Putamen (tissue), 1 donor: ENCODE measurements around the gene FHIP1A.
"Not testable (repeated sequence)": the region's sequence is repeated elsewhere in the genome, so short reads cannot be mapped to it uniquely, and the experiment has no call there.

ENCODE experiments used
- DNase-seq: peaks from one replicate; pipeline ENCODE4 v3.0.0-alpha.2; 2016; ENCODE audit warnings: low spot score

The FHIP1A gene

DNA sequence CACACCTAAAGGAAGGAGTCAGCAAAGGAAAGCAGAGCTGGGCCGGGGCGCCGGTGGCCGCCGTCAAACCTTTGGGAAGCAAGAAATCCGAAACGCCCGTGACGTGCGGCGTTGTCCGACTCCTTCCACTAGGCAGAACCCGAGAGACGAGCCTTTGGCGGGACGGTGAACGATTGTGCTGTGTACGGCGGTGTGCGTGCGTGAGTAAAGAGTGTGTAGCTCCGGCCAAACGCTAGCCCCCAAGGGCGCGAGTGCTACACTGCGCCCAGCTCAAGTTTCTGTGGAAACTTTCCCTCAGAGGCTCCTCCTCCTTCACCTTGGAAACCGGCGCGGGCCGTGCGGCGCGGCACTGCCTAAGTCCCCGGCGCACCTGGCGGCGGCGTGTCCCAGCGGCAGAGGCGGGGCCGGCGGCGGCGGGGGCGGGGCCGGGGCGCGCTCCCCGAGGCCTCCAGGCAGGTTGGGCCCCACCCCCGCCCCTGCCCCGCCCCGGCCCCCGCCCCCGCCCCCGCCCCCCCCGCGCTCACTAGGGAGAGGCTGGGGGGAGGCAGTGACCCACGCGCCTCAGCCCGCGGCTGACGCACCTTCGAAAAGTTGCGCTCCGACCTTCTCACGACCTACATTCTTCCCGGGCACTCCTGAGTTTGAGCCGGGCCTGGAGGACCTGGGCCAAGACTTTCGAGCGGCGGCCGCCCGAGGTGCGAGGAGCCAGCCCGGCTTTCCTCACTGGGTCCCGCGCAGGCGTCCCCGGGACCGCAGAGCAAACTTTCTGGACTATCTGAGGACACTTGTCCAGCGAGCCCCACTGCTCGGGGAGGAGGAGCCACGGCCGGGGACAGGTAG is at the start of gene FHIP1A:
TSS of gene FHIP1A (plus strand) at position 547 of the 840 bp plus-strand sequence. CDS start 157,084 bp downstream, outside the sequence.
- no peak for DNase-seq

DNA sequence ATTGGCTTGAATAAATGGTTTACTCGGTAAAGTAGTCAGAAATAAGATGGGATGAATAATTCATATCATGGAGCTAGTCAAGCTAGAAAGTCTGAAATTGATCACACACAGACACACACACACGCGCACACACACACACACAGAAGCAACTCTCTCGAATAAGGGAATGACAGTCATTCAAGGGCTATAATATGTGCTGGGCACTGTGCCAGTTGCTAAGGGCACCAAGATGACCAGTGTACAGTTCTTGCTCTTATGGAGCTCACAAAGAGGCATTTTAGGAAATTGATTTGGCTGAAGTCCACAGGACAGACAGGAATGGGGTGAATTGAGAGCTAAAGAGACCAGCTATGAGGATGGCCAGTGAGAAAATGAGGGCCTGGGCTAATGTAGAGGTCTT is 49.4 kb upstream of the FHIP1A start:
- DNase-seq, result peak; percentile 31

DNA sequence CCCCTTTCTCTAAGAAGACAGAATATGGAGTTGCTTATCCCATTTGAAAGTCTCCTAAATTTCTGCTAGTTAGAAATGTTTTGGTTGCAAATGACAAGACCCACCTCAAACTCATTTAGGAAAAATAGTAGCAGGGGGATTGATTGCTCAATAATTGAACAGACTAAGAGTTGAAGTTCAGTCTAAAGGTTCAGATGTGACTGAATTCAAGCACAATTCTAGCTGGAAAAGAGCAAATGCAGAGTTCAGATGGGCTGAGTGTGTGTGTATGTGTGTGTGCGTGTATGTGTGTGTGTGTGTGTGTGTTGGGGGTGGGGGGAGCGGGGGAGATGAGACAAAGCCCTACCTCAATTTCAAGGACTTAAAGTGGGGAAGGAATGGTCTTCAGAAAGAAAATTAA is 47.9 kb upstream of the FHIP1A start:
- no peak for DNase-seq

DNA sequence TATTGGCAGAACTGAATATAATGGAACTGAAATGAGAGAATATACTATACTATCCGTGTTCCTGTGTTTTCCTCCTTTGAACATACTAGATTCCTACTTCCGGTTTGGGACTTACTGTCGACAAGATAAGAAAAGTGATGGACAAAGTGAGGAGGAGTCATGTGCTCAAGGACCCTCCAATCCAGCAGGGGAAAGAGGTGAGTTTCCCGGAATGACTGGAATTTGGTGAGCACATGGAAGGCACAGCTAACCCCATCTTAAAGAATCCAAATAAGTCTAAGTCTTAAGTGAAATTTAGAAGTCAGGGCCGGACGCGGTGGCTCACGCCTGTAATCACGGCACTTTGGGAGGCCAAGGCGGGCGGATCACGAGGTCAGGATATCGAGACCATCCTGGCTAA is 47.0 kb upstream of the FHIP1A start:
- DNase-seq, result no peak

DNA sequence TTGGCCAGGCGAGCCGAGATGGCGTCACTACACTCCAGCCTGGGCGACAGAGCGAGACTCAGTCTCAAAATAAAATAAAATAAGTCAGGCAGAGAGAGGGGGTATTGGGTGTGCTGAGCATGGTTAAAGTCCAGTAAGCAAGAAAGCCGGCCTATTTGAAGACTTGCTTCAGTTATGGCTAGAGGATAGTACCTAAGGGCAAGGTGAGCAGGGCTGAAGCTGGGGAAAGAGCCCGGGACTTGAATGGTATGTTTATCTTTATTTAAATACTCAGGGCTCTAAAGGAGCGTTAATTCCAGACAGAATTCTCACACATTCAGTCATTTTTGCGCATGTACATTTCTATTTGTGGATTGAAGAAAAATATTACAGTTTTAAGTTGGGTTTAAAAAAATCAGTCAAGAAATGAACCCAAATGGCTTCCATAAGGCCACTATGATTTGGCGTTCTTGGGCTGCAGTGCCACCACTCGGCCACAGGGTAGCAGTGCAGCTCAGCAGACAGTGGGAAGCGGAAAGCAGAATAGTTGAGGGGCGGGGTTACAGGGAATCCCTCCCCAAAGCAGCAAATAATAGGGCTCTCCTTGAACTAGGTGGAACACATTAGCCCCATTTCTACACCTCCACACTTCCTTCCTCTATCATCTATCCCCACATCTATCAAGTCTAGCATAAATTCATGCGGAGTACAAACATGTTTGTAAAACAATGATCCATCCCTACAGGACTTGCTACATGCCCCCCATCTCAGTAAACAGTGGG is 46.4 kb upstream of the FHIP1A start:
- DNase-seq, result peak; percentile 78

DNA sequence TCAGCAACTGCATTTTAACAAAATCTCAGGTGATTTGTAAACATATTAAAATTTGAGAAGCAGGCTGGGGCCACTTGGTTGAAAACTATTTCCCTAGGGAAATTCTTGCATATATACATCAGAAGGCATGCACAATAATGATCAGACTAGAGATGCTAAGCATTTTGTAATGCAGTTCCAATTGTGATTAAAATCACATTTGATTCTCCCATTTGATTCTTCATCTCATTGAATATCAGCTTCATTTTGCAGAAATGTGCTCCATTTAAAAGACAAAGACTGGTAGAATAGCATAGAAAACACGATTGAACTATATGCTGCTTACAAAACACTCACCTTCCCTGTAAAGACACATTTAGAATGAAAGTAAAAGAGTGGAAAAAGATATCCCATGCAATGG is 32.4 kb upstream of the FHIP1A start:
- no peak for DNase-seq

DNA sequence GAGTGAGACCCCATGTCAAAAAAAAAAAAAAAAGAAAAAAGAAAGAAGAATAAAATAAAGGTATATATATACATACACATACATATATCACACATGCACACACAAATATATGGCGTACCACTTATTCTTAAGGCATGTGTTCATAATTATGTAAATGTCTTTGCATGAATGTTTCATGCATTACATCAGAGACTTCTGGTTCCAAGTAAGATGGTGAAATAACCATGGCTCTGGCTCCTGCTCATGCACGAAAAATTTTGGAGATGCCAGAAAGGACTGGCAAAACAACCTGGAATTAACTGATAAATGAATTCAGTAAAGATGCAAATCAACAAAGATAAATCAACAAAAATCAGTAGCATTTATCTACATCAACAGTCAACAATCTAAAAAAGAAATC is 19.7 kb upstream of the FHIP1A start:
- DNase-seq, result no peak

DNA sequence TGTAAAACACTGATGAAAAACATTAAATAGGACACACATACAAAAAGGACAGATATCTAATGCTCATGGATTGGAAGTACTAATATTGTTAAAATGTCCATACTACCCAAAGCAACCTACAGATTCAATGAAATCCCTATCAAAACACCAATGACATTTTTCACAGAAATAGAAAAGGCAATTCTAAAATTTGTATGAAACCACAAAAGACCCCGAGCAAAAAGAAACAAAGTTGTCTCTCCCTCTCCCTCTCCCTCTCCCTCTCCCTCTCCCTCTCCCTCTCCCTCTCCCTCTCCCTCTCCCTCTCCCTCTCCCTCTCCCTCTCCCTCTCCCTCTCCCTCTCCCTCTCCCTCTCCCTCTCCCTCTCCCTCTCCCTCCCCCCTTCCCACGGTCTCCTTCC is 19.2 kb upstream of the FHIP1A start:
- not testable (repeated sequence) for DNase-seq

DNA sequence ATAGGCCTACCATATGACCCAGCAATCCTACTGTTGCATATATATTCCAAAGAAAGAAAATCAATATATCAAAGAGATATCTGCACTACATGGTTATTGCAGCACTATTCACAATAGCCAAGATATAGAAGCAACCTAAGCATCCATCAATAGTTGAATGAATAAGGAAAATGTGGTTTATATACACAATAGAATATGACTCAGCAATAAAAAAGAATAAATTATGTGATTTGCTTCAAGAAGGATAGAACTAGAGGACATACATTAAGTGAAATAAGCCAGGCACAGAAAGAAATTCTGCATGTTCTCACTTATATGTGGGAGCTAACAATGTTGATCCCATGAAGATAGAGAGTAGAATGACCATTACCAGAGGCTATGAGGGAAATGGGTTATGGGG is 13.1 kb upstream of the FHIP1A start:
- DNase-seq, result no peak

DNA sequence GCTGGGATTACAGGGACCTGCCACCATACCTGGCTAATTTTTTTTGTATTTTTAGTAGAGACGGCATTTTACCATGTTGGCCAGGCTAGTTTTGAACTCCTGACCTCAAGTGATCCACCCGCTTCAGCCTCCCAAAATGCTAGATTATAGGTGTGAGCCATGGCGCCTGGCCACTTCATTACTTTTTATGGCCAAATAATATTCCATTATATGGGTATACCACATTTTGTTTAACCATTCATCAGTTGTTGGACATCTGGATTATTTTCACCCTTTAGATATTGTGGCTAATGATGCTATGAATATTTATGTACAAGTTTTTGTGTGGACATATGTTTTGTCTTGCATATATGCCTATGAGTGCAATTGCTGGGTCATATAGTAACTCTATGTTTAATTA is 8.6 kb upstream of the FHIP1A start:
- DNase-seq, result no peak

DNA sequence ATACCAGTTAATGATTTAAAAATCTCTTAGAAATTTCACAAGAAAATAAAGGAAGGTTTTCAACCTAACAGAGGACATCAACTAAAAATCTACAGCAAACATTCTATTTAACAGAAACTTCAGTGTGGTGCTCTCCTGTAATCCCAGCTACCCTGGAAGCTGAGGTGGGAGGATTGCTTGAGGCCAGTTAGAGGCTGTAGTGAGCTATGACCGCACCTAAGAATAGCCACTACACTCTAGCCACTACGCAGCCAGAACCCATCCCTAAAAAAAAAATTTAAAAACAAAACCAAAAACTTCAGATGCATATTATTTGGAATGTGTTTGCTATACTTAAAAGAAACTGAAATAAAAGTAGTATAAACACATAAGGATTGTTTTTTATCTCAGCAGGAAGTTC is 7.2 kb upstream of the FHIP1A start:
- no peak for DNase-seq

DNA sequence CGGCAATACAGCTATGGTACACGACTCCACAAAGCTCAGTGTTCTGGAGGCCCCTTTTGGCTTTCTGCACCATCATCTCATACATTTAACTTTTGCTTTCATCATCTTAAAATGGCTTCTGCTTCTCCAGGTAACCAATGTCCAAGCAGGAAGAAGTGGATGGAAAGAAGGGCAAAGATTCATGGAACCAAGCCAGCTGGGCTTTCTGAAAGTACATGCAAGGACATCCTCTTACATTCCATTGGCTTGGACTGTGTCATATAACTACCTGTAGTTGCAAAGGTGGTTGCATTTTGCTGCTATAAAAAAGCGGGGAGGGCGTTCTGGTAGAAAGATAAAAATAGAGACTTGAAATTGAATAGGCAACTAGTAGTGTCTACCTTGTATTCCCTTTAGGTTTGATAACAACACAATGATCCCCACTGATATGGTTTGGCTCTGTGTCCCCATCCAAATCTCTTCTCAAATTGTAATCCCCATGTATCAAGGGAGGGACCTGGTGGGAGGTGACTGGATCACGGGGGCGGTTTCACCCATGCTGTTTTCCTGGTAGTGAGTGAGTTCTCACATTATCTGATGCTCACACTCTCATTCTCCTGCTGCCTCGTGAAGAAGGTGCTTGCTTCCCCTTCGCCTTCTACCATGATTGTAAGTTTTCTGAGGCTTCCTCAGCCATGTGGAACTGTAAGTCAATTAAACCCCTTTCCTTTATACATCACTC is 6.7 kb upstream of the FHIP1A start:
- DNase-seq, result no peak

DNA sequence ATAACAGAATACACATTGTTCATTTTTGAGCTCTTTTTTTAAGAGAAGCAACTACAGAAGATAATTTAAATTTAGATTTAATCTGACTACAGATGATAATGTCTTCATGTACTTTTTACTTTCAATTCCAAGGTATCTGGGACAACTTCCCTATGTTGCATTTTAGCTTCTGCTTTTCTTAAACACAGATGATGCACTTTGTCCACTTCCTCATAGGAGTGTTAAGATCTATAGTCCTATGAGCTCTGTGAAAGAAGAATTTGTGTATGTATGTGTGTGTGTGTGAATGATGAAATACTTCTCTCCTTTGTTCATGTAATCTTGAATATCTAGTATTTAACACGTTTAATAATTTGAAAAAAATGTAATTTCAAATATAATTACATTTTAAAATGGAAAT is 5.3 kb upstream of the FHIP1A start:
- no peak for DNase-seq

DNA sequence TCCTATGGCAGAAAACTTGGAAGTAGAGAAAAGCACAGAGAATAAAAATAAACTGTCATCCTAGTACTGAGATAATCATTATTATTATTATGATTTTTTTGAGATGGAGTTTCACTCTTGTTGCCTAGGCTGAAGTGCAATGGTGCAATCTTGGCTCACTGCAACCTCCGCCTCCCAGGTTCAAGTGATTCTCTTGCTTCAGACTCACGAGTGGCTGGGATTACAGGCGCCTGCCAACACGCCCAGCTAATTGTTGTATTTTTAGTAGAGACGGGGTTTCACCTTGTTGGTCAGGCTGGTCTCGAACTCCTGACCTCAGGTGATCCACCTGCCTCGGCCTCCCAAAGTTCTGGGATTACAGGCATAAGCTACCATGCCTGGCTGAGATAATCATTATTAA is 4.2 kb upstream of the FHIP1A start:
- DNase-seq, result not testable (repeated sequence)

DNA sequence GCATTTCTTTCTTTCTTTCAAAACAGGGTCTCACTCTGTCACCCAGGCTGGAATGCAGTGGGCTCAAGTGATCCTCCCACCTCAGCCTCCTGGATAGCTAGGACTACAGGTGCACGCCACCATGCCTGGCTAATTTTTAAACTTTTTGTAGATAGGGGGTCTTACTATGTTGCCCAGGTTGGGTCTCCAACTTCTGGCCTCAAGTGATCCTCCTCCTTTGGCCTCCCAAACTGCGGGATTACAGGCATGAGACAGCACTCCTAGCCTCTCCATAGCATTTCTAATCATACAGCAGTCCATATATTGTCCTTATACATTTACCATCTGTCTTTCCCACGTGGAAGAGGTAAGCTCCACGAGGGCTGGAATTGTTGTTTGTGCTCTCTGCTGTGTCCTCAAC is 2.0 kb upstream of the FHIP1A start:
- no peak for DNase-seq

DNA sequence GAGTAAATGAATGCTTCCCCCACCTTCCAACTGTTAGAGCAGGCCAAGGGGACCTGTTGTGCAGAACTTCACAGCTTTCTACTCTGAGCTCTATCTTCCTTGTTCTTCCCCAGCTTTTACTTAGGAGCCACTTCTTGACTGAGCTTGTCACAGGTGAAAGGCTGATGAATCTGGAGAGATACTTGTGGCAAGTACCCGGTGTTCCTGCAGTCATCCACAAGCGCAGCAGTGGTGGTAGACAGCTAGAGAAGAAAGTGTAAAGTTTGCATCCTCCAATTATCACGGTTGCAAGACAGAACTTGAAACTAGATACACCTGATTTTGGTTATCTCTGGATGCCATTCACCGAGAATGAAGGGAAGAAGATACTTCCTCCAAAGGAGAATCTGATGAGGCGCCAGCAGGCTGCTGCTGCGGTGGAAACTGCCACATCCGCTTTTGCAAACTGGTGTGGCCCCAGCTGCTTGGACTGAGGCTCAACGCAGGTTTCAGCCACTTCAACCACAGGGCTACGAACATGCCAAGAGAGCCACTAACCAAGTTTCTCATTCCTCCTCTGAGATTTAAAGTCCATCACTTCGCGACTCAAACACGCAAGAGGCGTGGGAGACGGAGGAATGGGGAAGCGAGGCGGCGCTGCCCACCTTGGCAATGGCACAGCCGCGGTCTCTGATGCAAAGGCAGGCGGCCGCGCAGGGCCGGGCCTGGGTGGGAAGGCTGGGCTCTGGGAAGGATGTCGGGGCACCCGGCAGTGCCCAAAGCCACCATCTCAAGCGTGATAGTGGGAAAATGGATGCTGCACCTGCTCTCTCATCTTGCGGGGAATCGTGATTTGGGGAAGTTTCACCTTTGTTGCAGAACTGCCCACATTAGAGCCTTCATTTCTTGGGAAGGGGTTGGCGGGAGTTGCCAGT is 1.3 kb upstream of the FHIP1A start:
- no peak for DNase-seq

DNA sequence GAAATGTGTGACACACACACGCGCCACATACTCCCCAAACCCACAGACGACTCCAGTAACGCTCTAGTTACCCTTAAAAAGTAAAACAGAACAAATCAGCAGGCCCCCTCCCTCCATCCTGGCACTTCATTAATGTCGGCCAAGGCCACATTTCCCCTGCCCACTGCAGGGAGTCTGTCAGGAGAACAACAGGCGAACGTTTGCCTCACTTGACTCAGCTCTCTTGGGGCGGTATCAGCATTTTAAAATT is 671 bp upstream of the FHIP1A start:
- DNase-seq, result no peak

DNA sequence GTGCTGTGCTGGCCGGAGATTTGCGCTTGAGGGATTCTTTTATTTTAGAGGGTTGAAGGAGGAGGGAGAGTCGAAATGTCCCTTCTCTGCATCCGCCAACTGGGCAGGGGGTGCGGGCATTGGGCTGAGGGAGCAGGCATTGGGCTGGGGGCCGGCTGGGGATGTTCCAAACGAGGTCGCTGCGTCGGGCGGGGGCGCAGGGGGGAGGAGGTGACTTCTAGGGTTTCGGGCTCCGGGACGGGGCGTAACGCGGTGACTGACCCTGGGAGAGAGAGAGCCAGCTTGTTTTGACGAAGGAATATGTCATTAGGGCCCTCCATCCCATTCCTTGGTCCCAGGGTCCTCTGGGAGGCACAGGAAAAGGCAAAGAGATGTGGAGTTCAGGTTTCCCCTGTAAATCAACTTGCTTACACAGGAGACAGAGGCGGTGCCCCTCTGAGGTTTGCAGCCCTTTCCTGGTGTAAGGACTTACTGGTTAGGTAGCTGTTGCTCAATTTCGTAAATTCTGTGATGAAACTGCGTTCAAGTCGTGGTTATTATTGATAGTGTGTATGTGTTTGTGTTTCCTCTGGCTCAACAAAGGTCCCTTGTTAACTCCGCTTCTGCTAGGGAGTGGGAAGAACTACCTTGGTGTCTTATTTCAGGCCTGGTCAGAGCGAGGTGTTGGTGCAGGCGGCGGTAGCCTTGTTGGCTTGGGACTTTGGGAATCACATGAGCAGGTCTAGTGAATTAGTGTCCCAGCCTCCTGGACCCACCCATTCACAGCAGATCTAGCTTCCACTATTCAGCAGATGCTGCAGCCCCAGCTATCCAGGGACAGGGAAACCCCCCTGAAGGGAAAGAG is 716 bp downstream of the FHIP1A start:
- DNase-seq, result no peak

DNA sequence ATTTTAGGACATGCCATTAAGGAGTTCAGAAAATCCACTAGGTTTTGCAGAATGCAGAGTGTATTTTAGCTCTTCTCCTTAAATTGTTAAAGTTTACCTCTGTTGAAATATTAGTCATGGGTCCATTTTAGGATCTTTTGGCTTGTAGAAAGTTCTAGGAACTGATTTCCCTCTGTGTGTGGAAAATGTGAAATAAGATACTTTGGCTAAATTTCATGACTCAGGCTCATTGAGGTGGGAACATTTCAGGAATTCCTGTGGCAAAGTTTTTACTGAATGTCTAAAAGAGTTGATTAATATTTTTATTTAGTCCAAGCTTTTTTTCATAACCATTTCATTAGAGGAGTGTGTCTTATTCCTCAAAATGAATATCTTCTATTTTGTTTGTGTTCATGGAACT is 7.0 kb downstream of the FHIP1A start:
- no peak for DNase-seq

DNA sequence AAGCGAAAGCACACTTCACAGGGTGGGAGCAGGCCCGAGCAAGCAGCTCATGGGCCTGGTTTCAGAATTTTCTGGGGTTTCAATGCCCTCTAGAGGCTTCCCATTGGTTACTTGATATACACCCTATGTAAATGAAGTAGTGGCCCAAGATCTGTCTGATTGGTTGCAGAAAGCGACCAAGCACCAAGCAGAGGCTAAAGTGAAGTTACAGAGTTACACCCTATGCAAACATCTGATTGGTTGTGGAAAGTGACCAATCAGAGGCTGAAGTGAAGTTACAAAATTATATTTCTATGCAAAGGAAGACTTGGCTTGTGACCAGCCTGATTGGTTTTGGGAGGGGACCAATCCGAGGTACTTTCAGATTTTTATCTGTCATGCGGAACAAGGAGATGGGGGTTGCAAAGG is 8.2 kb downstream of the FHIP1A start:
- no peak for DNase-seq

DNA sequence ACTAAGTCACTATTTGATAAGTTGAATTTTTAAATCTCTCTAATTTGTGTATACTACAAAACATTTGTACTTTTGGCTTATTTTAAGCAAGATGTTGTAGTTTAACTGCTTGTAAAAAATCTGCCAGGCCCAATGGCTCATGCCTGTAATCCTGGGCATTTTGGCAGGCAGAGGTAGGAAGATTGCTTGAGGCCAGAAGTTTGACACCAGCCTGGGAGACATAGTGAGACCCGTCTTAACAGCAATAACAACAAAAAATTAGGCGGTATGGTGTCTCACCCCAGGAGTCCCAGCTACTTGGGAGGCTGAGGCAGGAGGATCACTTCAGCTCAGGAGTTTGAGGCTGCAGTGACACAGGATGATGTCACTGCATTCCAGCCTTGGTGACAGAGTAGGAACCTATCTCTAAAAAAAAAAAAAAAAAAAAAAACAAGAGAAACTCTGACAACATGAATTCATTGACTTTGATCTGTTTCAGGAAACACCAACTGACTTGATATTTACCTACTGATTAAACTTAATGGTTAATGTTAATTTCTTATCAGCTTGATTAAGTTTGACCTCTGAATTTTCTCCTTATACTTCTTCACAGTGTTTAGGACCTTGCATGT is 8.9 kb downstream of the FHIP1A start:
- no peak for DNase-seq
